ENCODE data around the gene NDUFC1.
"Not testable (repeated sequence)": the region's sequence is repeated elsewhere in the genome, so short reads cannot be mapped to it uniquely, and the experiment has no call there.

NDUFC1 gene

DNA sequence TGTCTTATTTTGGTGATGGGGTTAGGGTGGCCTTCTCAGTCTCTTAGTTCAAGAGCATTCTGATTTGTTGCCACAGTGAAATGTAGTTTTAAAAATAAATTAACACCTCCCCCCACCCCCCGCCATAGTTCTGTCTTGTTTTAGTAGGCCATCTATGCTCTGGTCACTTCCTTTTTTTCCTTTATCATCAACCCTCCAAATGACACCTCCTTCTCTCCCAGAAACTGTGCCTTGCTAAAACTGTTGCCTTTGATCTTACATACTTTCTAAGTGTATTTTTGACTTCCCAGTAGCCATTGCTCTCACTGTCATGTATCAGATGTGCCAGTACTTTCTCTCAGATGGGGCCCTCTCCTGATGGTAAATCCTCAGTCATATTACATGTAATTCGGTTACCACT lies 14.5 kb upstream of the NDUFC1 start:
- TF ChIP-seq OSR1 (CRISPR knock-in tag; IDR thresholded peaks at IDR 0.05) (no peak), PPARA (CRISPR knock-in tag; IDR thresholded peaks at IDR 0.05; ENCODE audit: borderline replicate concordance) (no peak), BACH2 (CRISPR knock-in tag; IDR thresholded peaks at IDR 0.05; ENCODE audit: borderline replicate concordance) (no peak), ZNF70 (CRISPR knock-in tag; IDR thresholded peaks at IDR 0.05) (no peak), PATZ1 (CRISPR knock-in tag; IDR thresholded peaks at IDR 0.05; ENCODE audit: borderline replicate concordance) (no peak), GLIS3 (CRISPR knock-in tag; IDR thresholded peaks at IDR 0.05) (no peak), CSDC2 (CRISPR knock-in tag; IDR thresholded peaks at IDR 0.05) (no peak), POU6F1 (CRISPR knock-in tag; IDR thresholded peaks at IDR 0.05; ENCODE audit: borderline replicate concordance, low read depth) (no peak), ZNF565 (CRISPR knock-in tag; conservative IDR thresholded peaks at IDR 0.05; ENCODE audit: low read depth) (no peak), SNAI2 (CRISPR knock-in tag; IDR thresholded peaks at IDR 0.05) (no peak)
- TF ChIP-seq, protein P1, sequence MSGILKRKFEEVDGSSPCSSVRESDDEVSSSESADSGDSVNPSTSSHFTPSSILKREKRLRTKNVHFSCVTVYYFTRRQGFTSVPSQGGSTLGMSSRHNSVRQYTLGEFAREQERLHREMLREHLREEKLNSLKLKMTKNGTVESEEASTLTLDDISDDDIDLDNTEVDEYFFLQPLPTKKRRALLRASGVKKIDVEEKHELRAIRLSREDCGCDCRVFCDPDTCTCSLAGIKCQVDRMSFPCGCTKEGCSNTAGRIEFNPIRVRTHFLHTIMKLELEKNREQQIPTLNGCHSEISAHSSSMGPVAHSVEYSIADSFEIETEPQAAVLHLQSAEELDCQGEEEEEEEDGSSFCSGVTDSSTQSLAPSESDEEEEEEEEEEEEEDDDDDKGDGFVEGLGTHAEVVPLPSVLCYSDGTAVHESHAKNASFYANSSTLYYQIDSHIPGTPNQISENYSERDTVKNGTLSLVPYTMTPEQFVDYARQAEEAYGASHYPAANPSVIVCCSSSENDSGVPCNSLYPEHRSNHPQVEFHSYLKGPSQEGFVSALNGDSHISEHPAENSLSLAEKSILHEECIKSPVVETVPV (CRISPR knock-in tag; IDR thresholded peaks at IDR 0.05): no peak
- no peak for ATAC-seq

DNA sequence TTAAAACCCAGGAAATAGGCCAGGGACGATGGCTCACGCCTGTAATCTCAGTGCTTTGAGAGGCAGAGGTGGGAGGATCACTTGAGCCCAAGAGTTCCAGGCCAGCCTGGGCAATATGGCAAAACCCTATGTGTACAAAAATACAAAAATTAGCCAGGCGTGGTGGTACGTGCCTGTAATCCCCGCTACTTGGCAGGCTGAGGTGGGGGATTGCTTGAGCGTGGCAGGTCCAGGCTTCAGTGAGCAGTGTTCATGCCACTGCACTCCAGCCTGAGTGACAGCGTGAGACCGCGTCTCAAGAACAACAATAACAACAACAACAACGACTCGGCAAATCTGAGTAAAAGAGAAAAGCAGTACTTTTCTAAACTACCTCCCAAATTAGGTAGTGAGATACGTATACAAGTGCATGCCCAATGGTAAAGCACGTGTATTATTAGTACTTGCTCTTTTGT lies 13.0 kb upstream of the NDUFC1 start:
- TF ChIP-seq POU6F1 (CRISPR knock-in tag; IDR thresholded peaks at IDR 0.05; ENCODE audit: borderline replicate concordance, low read depth): no peak
- ATAC-seq: no peak

GRCh38 chr4:139314047-139314800 lies 11.9 kb upstream of the NDUFC1 start:
- TF ChIP-seq POU6F1 (CRISPR knock-in tag; IDR thresholded peaks at IDR 0.05; ENCODE audit: borderline replicate concordance, low read depth) (no peak), ZNF565 (CRISPR knock-in tag; conservative IDR thresholded peaks at IDR 0.05; ENCODE audit: low read depth) (no peak), BACH2 (CRISPR knock-in tag; IDR thresholded peaks at IDR 0.05; ENCODE audit: borderline replicate concordance) (no peak), TSHZ2 (CRISPR knock-in tag; IDR thresholded peaks at IDR 0.05) (no peak), OSR1 (CRISPR knock-in tag; IDR thresholded peaks at IDR 0.05) (no peak), ZNF8 (CRISPR knock-in tag; IDR thresholded peaks at IDR 0.05) (no peak), ISL1 (CRISPR knock-in tag; IDR thresholded peaks at IDR 0.05) (no peak), PPARA (CRISPR knock-in tag; IDR thresholded peaks at IDR 0.05; ENCODE audit: borderline replicate concordance) (no peak), ZFP3 (CRISPR knock-in tag; IDR thresholded peaks at IDR 0.05) (no peak), SNAI2 (CRISPR knock-in tag; IDR thresholded peaks at IDR 0.05) (no peak)
- ATAC-seq: no peak

DNA sequence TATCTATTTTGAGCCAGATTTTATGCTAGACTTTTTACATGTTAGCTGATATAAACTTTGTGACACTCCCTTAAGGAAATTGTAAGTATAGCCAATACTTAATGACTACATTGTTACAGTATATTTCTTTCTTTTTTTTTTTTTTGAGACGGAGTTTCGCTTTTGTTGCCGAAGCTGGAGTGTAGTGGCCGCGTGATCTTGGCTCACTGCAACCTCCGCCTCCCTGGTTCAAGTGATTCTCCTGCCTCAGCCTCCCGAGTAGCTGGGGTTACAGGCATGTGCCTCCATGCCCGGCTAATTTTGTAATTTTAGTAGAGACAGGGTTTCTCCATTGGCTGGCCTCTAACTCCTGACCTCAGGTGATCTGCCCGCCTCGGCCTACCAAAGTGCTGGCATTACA lies 11.1 kb upstream of the NDUFC1 start:
- not testable (repeated sequence) for ATAC-seq
